AG04449 (cell line): Measurements from ENCODE around the gene C22orf31.

Experiments
- CTCF ChIA-PET: fragments of 350-600 bp; formaldehyde crosslinking; extraction: SDS; loops from one replicate; lab custom pipeline; 2021; ENCODE audit warnings: antibody characterized with exemption; lab: Yijun Ruan, JAX
- POLR2A ChIA-PET: fragments of 400-600, 350-600 bp; formaldehyde crosslinking; extraction: SDS; loops from one replicate; lab custom pipeline; 2020; ENCODE audit warnings: antibody characterized with exemption, inconsistent platforms; lab: Yijun Ruan, JAX
- DNase-seq: peaks from one replicate; pipeline ENCODE4 v3.0.0-alpha.2; 2010; ENCODE audit warnings: low read depth, low spot score
- H3K4me3 ChIP-seq: 2 replicates; pipeline ENCODE4 v1.5.1; 2011; ENCODE audit warnings: low read depth, mild to moderate bottlenecking, control low read depth, low read length
- CTCF ChIP-seq: IDR thresholded peaks from one replicate; pipeline ENCODE4 v1.5.1; 2011; ENCODE audit warnings: mild to moderate bottlenecking, moderate library complexity, low read length, control low read depth, inconsistent platforms; ENCODE audit not compliant: insufficient read depth; ENCODE audit errors: missing control alignments

The C22orf31 gene

GRCh38 chr22:29079218-29079901, 17.7 kb upstream of the C22orf31 start:
- CTCF ChIA-PET = interaction anchor here (0.9 kb wide), 1 partner anchor 75 kb away, joined by 5 read pairs; no protein-coding TSS in a partner anchor
- POLR2A ChIA-PET = no interaction called here
- H3K4me3 ChIP-seq = no peak overlapping the region
- no peak for DNase-seq
- TF ChIP-seq CTCF = no peak

- DNase-seq = no peak
These were observed 17.2 kb upstream of the C22orf31 start for GRCh38 chr22:29078869-29079207.

DNA sequence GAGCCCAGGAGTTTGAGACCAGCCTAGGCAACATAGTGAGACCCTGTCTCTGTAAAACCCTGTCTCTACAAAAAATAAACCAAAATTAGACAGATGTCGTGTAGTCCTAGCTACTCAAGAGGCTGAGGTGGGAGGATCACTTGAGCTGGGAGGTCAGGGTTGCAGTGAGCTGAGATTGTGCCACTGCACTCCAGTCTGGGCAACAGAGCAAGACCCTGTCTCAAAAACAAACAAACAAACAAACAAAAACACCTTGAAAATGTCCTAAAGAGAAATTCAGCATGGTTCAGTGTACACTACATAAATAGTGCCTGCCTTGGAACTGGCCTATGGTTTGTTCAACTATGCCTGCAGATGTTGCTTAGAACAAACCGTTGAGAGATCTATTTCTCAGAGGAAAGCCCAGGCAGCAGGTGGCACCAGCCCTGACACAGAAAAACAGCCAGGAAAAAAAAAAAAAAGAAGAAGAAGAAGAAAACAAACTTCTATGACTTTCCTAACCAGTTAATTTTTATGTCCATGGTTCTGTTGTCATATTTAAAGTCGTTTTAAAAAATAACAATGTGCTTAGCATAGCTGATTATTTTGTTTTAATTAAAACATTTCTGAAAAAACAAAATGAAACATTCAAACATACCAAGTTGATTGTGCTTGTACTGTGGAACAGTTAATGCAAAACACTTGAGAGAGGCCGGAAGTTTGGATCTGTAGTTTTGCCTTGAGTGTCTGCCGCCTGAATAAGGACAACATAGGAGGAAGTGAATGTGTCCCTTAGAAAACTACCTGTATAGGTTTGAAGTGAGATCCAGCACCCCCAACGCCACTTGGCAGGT, 16.6 kb upstream of the C22orf31 start:
- no peak overlapping the region for H3K4me3 ChIP-seq
- CTCF ChIA-PET = interaction anchor here (2.8 kb wide), 1 partner anchor 76 kb away, joined by 7 read pairs; no protein-coding TSS in a partner anchor
- no peak for TF ChIP-seq CTCF
- DNase-seq = no peak
- POLR2A ChIA-PET = no interaction called here

More at GRCh38 chr22:29078869-29079207, 17.2 kb upstream of the C22orf31 start:
- ChIA-PET CTCF (no interaction called here), POLR2A (no interaction called here)
- H3K4me3 ChIP-seq = no peak overlapping the region
- no peak for TF ChIP-seq CTCF

DNA sequence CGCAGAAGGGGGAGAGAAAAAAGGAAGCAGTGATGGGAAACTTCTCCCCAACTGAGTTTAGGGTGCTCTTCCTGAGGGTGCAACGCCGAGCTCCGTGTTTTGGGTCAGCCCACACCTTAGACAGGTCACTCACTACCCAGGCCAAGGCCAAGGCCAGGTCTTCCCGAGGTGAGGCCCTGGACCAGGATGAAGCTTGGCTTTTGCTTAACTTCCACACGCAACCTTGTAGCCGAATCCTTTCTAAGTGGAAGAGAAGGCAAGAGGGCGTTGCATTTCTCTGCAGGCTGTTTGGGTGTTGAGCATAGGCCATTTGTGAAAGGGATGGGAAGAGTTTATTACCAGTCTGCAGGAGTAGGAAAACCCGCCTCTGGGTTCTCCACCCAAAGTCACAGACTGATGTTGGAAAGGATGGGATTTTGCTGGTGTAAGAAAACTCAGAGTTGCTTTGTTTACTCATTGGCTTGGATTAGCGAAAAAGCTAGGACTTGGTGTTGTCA, 12.7 kb upstream of the C22orf31 start:
- no peak for DNase-seq
- POLR2A ChIA-PET = no interaction called here
- CTCF ChIA-PET = interaction anchor here (0.9 to 1.6 kb wide), 5 partner anchors 9 to 171 kb away, joined by 3 to 4 read pairs (median 3); no protein-coding TSS in a partner anchor
- H3K4me3 ChIP-seq = no peak overlapping the region
- no peak for TF ChIP-seq CTCF

DNA sequence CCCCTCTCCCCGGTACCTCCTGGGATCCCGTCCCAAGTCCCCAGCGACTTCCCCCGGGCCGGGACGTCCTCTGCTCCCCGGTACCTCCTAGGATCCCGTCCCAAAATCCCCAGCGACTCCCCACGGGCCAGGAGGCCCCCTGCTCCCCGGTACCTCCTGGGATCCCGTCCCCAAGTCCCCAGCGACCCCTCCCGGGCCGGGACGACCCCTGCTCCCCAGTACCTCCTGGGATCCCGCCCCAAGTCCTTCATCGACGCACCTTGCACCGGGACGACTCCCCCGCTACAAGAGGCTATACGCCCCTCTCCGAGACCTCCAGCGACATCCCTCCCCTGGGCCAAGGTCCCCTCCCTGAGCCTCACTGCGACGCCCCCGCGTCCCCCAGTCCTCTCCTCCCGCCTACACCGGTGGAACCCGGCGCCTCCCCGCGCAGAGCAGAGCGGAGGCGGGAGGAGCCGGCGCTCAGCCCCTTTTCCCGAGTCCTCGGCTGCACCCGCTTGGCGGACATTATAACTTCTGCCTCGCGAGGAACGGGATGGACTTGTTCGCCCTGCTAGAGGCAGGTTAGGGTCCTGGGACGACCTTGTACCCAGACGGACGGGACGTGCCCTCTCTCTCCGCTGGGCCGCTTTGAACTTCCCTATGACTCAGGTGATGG, 12.1 kb upstream of the C22orf31 start:
- ChIA-PET POLR2A (no interaction called here), CTCF (interaction anchor here (1.6 kb wide), 1 partner anchor 172 kb away, joined by 4 read pairs; no protein-coding TSS in a partner anchor)
- H3K4me3 ChIP-seq = peak overlapping the region; percentile 63
- no peak for DNase-seq
- no peak for TF ChIP-seq CTCF
